Fibroblast of skin of left quadriceps (primary cell): ENCODE measurements around the gene DCLK3.

Experiments
- DNase-seq, 2 experiments: peaks; one replicate each; pipeline ENCODE4 v3.0.0-alpha.2; 2013; ENCODE audit warnings: low read depth in 2 of 2

The DCLK3 gene

GRCh38 chr3:36763850-36764703, at the start of gene DCLK3:
Gene DCLK3 (minus strand): TSS chr3:36764553. CDS start chr3:36764263, 290 bp downstream.
- no peak for DNase-seq

GRCh38 chr3:36813305-36813704, 49.0 kb upstream of the DCLK3 start:
- no peak for DNase-seq

- DNase-seq, result no peak
Measured at GRCh38 chr3:36812240-36812639, 47.9 kb upstream of the DCLK3 start.

- DNase-seq, result no peak
Measured at GRCh38 chr3:36811768-36812167, 47.4 kb upstream of the DCLK3 start.

- DNase-seq, result no peak
Measured at GRCh38 chr3:36804295-36805055, 40.1 kb upstream of the DCLK3 start.

GRCh38 chr3:36803091-36803791, 38.9 kb upstream of the DCLK3 start:
- no peak for DNase-seq

- no peak for DNase-seq
Measured at GRCh38 chr3:36800533-36801116, 36.3 kb upstream of the DCLK3 start.

GRCh38 chr3:36796881-36797280, 32.5 kb upstream of the DCLK3 start:
- no peak for DNase-seq

- no peak for DNase-seq
Measured at GRCh38 chr3:36796161-36796560, 31.8 kb upstream of the DCLK3 start.

GRCh38 chr3:36795622-36796021, 31.3 kb upstream of the DCLK3 start:
- DNase-seq, result no peak

- DNase-seq, result no peak
Measured at GRCh38 chr3:36792342-36792741, 28.0 kb upstream of the DCLK3 start.

- DNase-seq, result no peak
Measured at GRCh38 chr3:36790765-36791164, 26.4 kb upstream of the DCLK3 start.

- no peak for DNase-seq
Measured at GRCh38 chr3:36786921-36787890, 22.9 kb upstream of the DCLK3 start.

- DNase-seq, result peak; percentile 18 to 29
Measured at GRCh38 chr3:36784138-36784635, 19.8 kb upstream of the DCLK3 start.

- no peak for DNase-seq
Measured at GRCh38 chr3:36777424-36778218, 13.3 kb upstream of the DCLK3 start.

GRCh38 chr3:36776436-36776835, 12.1 kb upstream of the DCLK3 start:
- DNase-seq, result no peak

GRCh38 chr3:36774052-36774451, 9.7 kb upstream of the DCLK3 start:
- DNase-seq, result no peak

GRCh38 chr3:36771931-36772330, 7.6 kb upstream of the DCLK3 start:
- DNase-seq, result no peak

- no peak for DNase-seq
Measured at GRCh38 chr3:36769926-36770325, 5.6 kb upstream of the DCLK3 start.

- no peak for DNase-seq
Measured at GRCh38 chr3:36765104-36765503, 751 bp upstream of the DCLK3 start.
